Hepatic stellate cell (primary cell): ENCODE results near the gene CLCN3.
"Not testable (repeated sequence)": the region's sequence is repeated elsewhere in the genome, so short reads cannot be mapped to it uniquely, and the experiment has no call there.

Experiments used
- DNase-seq: peaks from one replicate; pipeline ENCODE4 v3.0.0; 2011; ENCODE audit warnings: low spot score

Gene CLCN3

GRCh38 chr4:169618286-169618685 is 2.1 kb upstream of the CLCN3 start:
- DNase-seq: no peak

- no peak for DNase-seq
Observed at GRCh38 chr4:169618986-169619385, 1.4 kb upstream of the CLCN3 start.

DNA sequence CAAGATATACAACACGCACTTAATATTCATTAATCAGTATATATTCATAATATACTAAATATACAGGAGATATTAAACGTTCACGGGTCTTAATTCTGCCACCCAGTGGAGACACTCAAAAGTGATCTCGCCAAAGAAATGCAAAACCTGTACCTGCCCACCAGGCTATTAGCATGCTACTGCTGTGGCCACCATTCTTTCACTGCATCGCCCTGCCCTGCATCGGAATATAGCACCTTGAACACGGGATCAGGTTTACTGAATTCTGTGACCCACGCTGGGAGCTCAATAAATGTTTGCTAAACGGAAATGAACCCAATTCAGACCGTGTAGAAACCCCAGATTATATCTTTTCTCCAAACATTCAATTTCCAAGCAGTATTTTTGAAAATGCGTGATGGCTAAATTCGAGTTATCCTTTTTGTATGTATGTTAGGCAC is 840 bp upstream of the CLCN3 start:
- no peak for DNase-seq

GRCh38 chr4:169620880-169621248 is 486 bp downstream of the CLCN3 start:
- DNase-seq: no peak

GRCh38 chr4:169621731-169622492 is 1.5 kb downstream of the CLCN3 start:
- DNase-seq: no peak

DNA sequence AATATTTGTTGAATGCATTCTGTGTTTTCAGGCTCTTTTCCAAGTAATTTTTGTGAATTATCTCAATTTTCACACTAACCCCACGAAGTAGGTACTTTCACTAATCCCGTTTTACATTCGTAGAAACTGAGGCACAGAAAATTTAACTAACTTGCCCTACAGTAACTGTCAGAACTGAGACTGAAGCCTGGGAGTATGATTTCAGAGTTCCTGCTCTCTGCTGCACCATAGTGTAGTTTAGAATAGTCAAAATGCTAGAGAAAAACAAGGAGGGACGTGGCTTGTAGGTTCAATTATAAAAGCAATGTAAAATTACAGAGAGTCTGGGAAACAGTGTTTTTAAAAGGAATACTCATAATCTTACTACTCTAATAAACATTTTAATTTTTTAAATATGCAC is 2.2 kb downstream of the CLCN3 start:
- no peak for DNase-seq

- not testable (repeated sequence) for DNase-seq
Observed at GRCh38 chr4:169624012-169624411, 3.6 kb downstream of the CLCN3 start.

- no peak for DNase-seq
Observed at GRCh38 chr4:169625886-169626285, 5.5 kb downstream of the CLCN3 start.

- DNase-seq: no peak
Observed at GRCh38 chr4:169626331-169627282, 6.2 kb downstream of the CLCN3 start.

- no peak for DNase-seq
Observed at GRCh38 chr4:169627307-169627706, 6.9 kb downstream of the CLCN3 start.

DNA sequence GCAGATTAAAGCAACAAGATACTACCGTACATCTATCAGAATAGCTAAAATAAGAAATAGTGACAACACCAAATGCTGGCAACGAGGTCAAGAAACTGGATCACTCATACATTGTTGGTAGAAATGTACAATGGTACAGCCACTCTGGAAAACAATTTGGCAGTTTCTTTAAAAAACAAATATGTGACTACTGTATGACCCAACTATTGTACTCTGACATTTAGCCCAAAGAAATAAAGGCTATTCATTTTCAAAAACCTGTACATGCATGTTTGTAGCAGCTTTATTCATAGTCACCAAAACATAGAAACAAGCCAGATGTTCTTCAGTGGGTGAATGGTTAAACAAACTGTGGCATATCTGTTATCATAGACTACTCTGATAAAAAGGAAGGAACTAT is 8.2 kb downstream of the CLCN3 start:
- no peak for DNase-seq

DNA sequence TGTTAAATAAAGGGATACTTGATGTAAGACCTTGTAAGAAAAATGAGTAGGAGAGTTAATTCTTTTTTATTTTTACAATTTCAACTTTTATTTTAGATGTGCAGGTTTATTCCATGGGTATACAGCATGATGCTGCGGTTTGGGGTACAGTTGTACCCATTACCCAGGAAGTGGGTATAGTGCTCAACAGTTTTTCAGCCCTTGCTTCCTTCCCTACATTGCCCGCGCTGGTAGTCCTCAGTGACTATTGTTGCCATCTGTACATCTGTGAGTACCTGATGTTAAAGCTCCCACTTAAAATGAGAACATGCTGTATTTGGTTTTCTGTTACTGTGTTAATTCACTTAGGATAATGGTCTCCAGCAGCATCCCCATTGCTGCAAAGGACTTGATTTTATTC is 9.7 kb downstream of the CLCN3 start:
- DNase-seq: no peak

- no peak for DNase-seq
Observed at GRCh38 chr4:169632896-169633295, 12.5 kb downstream of the CLCN3 start.

GRCh38 chr4:169634975-169635374 is 14.6 kb downstream of the CLCN3 start:
- DNase-seq: no peak

- no peak for DNase-seq
Observed at GRCh38 chr4:169640261-169640870, 20.0 kb downstream of the CLCN3 start.

GRCh38 chr4:169644802-169645201 is 24.4 kb downstream of the CLCN3 start:
- no peak for DNase-seq

DNA sequence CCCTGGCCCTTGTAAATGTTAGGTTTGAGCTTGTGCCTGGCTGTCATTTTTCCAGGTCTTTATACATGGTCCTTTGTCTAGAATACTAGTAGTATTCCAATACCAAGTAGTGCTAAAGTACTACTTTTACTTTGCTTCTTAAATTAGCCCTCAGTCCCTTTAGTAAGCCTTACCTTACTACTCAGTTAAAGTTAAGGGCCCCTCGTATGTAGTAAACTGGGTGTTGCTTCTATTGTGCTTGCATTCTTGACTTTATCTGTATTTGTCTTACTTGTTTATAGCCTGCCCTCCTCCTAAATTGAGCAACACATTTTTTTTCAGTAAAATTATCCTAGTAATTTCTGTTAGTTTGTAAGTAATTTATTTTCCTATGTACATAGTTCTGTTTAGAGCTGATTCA is 25.2 kb downstream of the CLCN3 start:
- DNase-seq: no peak

GRCh38 chr4:169649545-169650226 is 29.3 kb downstream of the CLCN3 start:
- DNase-seq: no peak

DNA sequence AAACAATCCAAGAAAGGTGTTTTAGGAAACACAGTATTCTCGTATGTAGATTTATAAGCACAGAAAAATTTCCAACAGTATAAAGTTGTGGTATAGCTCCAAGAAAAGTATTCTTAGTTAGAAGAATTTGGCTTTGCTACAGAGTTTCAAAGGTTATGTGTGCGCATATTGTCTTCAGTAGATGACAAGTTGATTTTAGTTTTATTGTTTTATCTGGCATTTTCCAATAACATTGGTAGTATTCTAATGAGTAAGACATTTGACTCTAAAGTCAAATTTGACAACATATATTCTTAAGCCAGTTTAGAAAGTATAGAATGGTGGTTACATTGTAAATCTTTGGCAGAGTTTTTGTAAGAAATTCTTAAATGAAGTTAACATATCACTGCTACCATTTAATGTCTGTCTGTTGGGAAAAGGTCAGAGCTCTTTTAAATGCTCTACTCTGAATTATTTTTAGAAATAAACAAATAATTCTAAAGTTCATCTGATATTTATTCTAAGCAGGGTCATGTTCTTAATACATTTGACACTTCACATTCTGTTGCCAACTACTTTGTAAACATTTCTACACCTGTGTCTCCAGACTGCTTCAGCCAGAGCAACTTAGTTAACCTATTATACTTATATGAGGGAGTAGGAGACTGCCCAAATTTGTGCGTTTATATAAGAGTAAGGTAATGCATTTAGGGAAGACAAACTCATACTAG is 30.0 kb downstream of the CLCN3 start:
- DNase-seq: no peak

GRCh38 chr4:169652535-169652934 is 32.2 kb downstream of the CLCN3 start:
- no peak for DNase-seq

DNA sequence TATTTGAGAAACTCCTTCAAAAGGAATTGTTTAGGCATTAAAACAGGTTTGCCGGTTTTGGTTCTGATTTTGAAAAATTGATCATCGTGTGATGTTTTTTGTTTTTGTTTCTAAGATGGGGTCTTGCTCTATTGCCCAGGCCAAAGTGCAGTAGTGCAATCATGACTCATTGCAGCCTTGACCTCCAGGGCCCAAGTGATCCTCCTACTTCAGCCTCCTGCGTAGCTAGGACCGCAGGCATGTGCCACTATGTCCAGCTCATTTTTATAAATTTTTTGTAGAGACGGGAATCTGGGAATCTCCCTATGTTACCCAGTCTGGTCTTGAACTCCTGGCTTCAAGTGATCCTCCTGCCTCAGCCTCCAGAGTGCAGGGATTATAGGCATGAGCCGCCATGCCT is 35.0 kb downstream of the CLCN3 start:
- no peak for DNase-seq
